ENCODE results near the gene ABHD3.
A peak's percentile ranks its signal among the peaks of the same experiment; 100 is the strongest.

The ABHD3 gene

GRCh38 chr18:21672521-21673267, 31.9 kb downstream of the ABHD3 start:
- Histone ChIP-seq H3K36me3 (ENCODE audit: control insufficient read depth, insufficient read depth, low read length) (no peaks in the 10 kb centered on the region), H2AK5ac (ENCODE audit: low read length) (no peak overlapping the region), H3K79me2 (ENCODE audit: control insufficient read depth, insufficient read depth, low read length) (no peaks in the 10 kb centered on the region), H3K9ac (ENCODE audit: low read length) (no peak overlapping the region), H4K5ac (ENCODE audit: low read length) (no peak overlapping the region), H3K4ac (ENCODE audit: low read depth, low read length) (no peak overlapping the region), H3K4me2 (ENCODE audit: low read length) (no peak overlapping the region), H3K18ac (ENCODE audit: low read length) (no peak overlapping the region), H2BK120ac (ENCODE audit: low read depth, low read length) (no peak overlapping the region), H3K4me3 (ENCODE audit: low read length) (no peak overlapping the region), H3K27ac (ENCODE audit: low read depth, low read length) (no peak overlapping the region), H3K27me3 (ENCODE audit: insufficient read depth, low read length, poor library complexity) (no peaks in the 10 kb centered on the region), H3K4me1 (ENCODE audit: control insufficient read depth, low read depth, low read length) (no peaks in the 10 kb centered on the region), H4K8ac (ENCODE audit: low read depth, low read length) (no peak overlapping the region), H2BK15ac (replicated peaks; ENCODE audit: low read depth) (no peak overlapping the region), H3K79me1 (ENCODE audit: low read length) (no peaks in the 10 kb centered on the region), H3K56ac (ENCODE audit: low read length) (no peak overlapping the region), H3K23ac (ENCODE audit: low read length) (no peak overlapping the region), H2BK5ac (ENCODE audit: low read length) (no peak overlapping the region)
- no peak for DNase-seq
- no CpG with 5 or more reads among the region's 3 CpGs for WGBS (ENCODE audit: extremely low coverage, insufficient coverage, low lambda C conversion rate)

DNA sequence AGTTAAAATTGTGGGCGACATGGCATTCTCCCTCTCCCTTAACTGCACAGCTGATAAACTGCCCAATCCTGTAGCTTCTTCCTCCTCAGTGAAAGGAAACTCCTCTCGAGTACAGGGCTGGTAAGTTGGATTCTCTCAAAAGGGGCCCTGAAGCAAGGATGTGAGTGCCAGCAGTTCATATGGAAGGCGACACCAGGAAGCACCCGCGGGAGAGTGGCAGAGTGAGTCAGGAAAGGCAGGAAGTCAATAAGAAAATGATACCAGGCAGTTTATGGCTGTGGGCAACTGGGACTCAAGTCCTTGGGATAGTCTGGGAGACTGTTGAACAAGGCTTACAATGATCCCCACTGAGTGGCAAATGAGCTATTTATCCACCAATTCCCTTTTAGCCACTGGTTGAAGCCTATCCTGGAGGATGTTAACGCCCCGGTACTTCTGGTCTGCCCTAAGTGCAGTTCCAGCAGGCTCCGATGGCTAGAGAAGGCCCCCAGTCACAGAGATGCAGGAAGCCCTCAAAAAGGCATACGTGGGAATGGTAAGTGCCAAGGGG, 34.8 kb downstream of the ABHD3 start:
- Histone ChIP-seq H2AK5ac (ENCODE audit: low read length) (no peak overlapping the region), H3K18ac (ENCODE audit: low read length) (no peak overlapping the region), H3K56ac (ENCODE audit: low read length) (no peak overlapping the region), H3K4ac (ENCODE audit: low read depth, low read length) (no peak overlapping the region), H4K5ac (ENCODE audit: low read length) (no peak overlapping the region), H3K4me3 (ENCODE audit: low read length) (no peak overlapping the region), H3K27ac (ENCODE audit: low read depth, low read length) (no peak overlapping the region), H3K79me1 (ENCODE audit: low read length) (no peaks in the 10 kb centered on the region), H2BK5ac (ENCODE audit: low read length) (no peak overlapping the region), H3K27me3 (ENCODE audit: insufficient read depth, low read length, poor library complexity) (no peaks in the 10 kb centered on the region), H3K4me1 (ENCODE audit: control insufficient read depth, low read depth, low read length) (no peaks in the 10 kb centered on the region), H3K4me2 (ENCODE audit: low read length) (no peak overlapping the region), H4K8ac (ENCODE audit: low read depth, low read length) (no peak overlapping the region), H2BK15ac (replicated peaks; ENCODE audit: low read depth) (no peak overlapping the region), H3K23ac (ENCODE audit: low read length) (no peak overlapping the region), H3K36me3 (ENCODE audit: control insufficient read depth, insufficient read depth, low read length) (no peaks in the 10 kb centered on the region), H2BK120ac (ENCODE audit: low read depth, low read length) (no peak overlapping the region), H3K79me2 (ENCODE audit: control insufficient read depth, insufficient read depth, low read length) (no peaks in the 10 kb centered on the region), H3K9ac (ENCODE audit: low read length) (no peak overlapping the region)
- peak; percentile 3 for DNase-seq
- no CpG with 5 or more reads among the region's 9 CpGs for WGBS (ENCODE audit: extremely low coverage, insufficient coverage, low lambda C conversion rate)

DNA sequence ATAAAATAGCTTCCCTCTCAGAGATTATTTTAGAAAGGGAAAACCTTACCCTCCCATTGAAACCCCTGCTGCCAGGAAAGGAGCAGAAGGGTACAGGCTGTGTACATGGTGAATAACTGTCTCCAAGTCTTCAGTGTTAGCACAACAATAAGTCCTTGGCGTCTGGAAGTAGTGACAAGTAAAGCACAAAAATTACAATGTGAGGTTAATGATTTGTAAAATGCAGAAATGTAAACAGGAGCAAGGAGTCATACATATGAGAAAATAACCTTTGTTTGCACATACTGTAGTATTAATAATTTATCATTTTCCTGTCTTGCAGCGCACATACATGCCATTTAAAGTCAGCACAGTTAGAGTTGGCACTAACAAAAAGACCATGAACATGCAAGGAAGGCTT, 40.5 kb downstream of the ABHD3 start:
- Histone ChIP-seq H3K9ac (ENCODE audit: low read length) (no peak overlapping the region), H3K4me3 (ENCODE audit: low read length) (no peak overlapping the region), H3K23ac (ENCODE audit: low read length) (no peak overlapping the region), H4K8ac (ENCODE audit: low read depth, low read length) (no peak overlapping the region), H3K56ac (ENCODE audit: low read length) (no peak overlapping the region), H2BK5ac (ENCODE audit: low read length) (no peak overlapping the region), H2BK15ac (replicated peaks; ENCODE audit: low read depth) (no peak overlapping the region), H2BK120ac (ENCODE audit: low read depth, low read length) (no peak overlapping the region), H3K4me1 (ENCODE audit: control insufficient read depth, low read depth, low read length) (no peaks in the 10 kb centered on the region), H3K36me3 (ENCODE audit: control insufficient read depth, insufficient read depth, low read length) (no peaks in the 10 kb centered on the region), H3K79me1 (ENCODE audit: low read length) (no peaks in the 10 kb centered on the region), H3K4ac (ENCODE audit: low read depth, low read length) (no peak overlapping the region), H4K5ac (ENCODE audit: low read length) (no peak overlapping the region), H3K18ac (ENCODE audit: low read length) (no peak overlapping the region), H3K27ac (ENCODE audit: low read depth, low read length) (no peak overlapping the region), H3K4me2 (ENCODE audit: low read length) (no peak overlapping the region), H2AK5ac (ENCODE audit: low read length) (no peak overlapping the region), H3K79me2 (ENCODE audit: control insufficient read depth, insufficient read depth, low read length) (no peaks in the 10 kb centered on the region), H3K27me3 (ENCODE audit: insufficient read depth, low read length, poor library complexity) (no peaks in the 10 kb centered on the region)
- DNase-seq = no peak
- WGBS (ENCODE audit: extremely low coverage, insufficient coverage, low lambda C conversion rate) = no CpG with 5 or more reads among the region's 2 CpGs

GRCh38 chr18:21663578-21663977, 41.0 kb downstream of the ABHD3 start:
- Histone ChIP-seq H2BK120ac (ENCODE audit: low read depth, low read length) (no peak overlapping the region), H3K79me2 (ENCODE audit: control insufficient read depth, insufficient read depth, low read length) (no peaks in the 10 kb centered on the region), H3K79me1 (ENCODE audit: low read length) (no peaks in the 10 kb centered on the region), H2BK15ac (replicated peaks; ENCODE audit: low read depth) (no peak overlapping the region), H3K4me3 (ENCODE audit: low read length) (no peak overlapping the region), H3K4me2 (ENCODE audit: low read length) (no peak overlapping the region), H3K23ac (ENCODE audit: low read length) (no peak overlapping the region), H3K56ac (ENCODE audit: low read length) (no peak overlapping the region), H3K36me3 (ENCODE audit: control insufficient read depth, insufficient read depth, low read length) (no peaks in the 10 kb centered on the region), H3K9ac (ENCODE audit: low read length) (no peak overlapping the region), H3K4me1 (ENCODE audit: control insufficient read depth, low read depth, low read length) (no peaks in the 10 kb centered on the region), H4K5ac (ENCODE audit: low read length) (no peak overlapping the region), H3K27ac (ENCODE audit: low read depth, low read length) (no peak overlapping the region), H3K4ac (ENCODE audit: low read depth, low read length) (no peak overlapping the region), H3K18ac (ENCODE audit: low read length) (no peak overlapping the region), H2BK5ac (ENCODE audit: low read length) (no peak overlapping the region), H4K8ac (ENCODE audit: low read depth, low read length) (no peak overlapping the region), H2AK5ac (ENCODE audit: low read length) (no peak overlapping the region), H3K27me3 (ENCODE audit: insufficient read depth, low read length, poor library complexity) (no peaks in the 10 kb centered on the region)
- DNase-seq = no peak
- WGBS (ENCODE audit: extremely low coverage, insufficient coverage, low lambda C conversion rate) = 94% methylated on average over 2 of the region's 7 CpGs

GRCh38 chr18:21662581-21662980, 42.0 kb downstream of the ABHD3 start:
- H3K18ac ChIP-seq (ENCODE audit: low read length) = no peak overlapping the region
- H3K27ac ChIP-seq (ENCODE audit: low read depth, low read length) = no peak overlapping the region
- H3K4me1 ChIP-seq (ENCODE audit: control insufficient read depth, low read depth, low read length) = no peaks in the 10 kb centered on the region
- H2AK5ac ChIP-seq (ENCODE audit: low read length) = no peak overlapping the region
- H2BK120ac ChIP-seq (ENCODE audit: low read depth, low read length) = no peak overlapping the region
- H3K56ac ChIP-seq (ENCODE audit: low read length) = no peak overlapping the region
- no peaks in the 10 kb centered on the region for H3K27me3 ChIP-seq (ENCODE audit: insufficient read depth, low read length, poor library complexity)
- no peak overlapping the region for H3K9ac ChIP-seq (ENCODE audit: low read length)
- H3K36me3 ChIP-seq (ENCODE audit: control insufficient read depth, insufficient read depth, low read length) = no peaks in the 10 kb centered on the region
- no peak overlapping the region for H3K4ac ChIP-seq (ENCODE audit: low read depth, low read length)
- no peak overlapping the region for H4K5ac ChIP-seq (ENCODE audit: low read length)
- no peak overlapping the region for H3K23ac ChIP-seq (ENCODE audit: low read length)
- H2BK5ac ChIP-seq (ENCODE audit: low read length) = no peak overlapping the region
- H3K79me2 ChIP-seq (ENCODE audit: control insufficient read depth, insufficient read depth, low read length) = no peaks in the 10 kb centered on the region
- H4K8ac ChIP-seq (ENCODE audit: low read depth, low read length) = no peak overlapping the region
- no peak overlapping the region for H3K4me2 ChIP-seq (ENCODE audit: low read length)
- H3K79me1 ChIP-seq (ENCODE audit: low read length) = no peaks in the 10 kb centered on the region
- DNase-seq = no peak
- WGBS (ENCODE audit: extremely low coverage, insufficient coverage, low lambda C conversion rate) = no CpG with 5 or more reads among the region's 9 CpGs
- no peak overlapping the region for H2BK15ac ChIP-seq (replicated peaks; ENCODE audit: low read depth)
- H3K4me3 ChIP-seq (ENCODE audit: low read length) = no peak overlapping the region

DNA sequence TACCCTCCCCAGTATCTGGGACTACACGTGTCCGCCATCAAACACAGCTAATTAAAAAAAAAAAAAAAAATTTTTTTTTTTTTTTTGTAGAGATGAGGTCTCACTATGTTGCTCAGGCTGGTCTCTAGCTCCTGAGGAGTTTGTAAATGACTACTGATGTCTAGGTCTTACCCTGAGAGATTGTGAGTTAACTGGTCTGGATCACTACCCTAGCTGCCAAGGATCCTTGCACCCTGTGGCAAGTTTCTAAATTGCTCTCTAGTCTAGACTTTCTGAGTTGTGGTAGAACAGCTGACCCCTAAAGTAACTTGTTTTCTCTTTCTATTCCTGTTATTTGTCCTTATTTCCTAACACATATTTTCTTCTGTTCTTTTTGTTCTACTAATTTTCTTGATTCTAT, 44.5 kb downstream of the ABHD3 start:
- Histone ChIP-seq H2BK5ac (ENCODE audit: low read length) (no peak overlapping the region), H3K4ac (ENCODE audit: low read depth, low read length) (no peak overlapping the region), H3K4me3 (ENCODE audit: low read length) (no peak overlapping the region), H3K4me2 (ENCODE audit: low read length) (no peak overlapping the region), H3K56ac (ENCODE audit: low read length) (no peak overlapping the region), H3K27me3 (ENCODE audit: insufficient read depth, low read length, poor library complexity) (no peaks in the 10 kb centered on the region), H3K9ac (ENCODE audit: low read length) (no peak overlapping the region), H3K79me2 (ENCODE audit: control insufficient read depth, insufficient read depth, low read length) (no peaks in the 10 kb centered on the region), H3K23ac (ENCODE audit: low read length) (no peak overlapping the region), H2BK120ac (ENCODE audit: low read depth, low read length) (no peak overlapping the region), H4K5ac (ENCODE audit: low read length) (no peak overlapping the region), H3K18ac (ENCODE audit: low read length) (no peak overlapping the region), H3K4me1 (ENCODE audit: control insufficient read depth, low read depth, low read length) (no peaks in the 10 kb centered on the region), H3K79me1 (ENCODE audit: low read length) (no peaks in the 10 kb centered on the region), H2AK5ac (ENCODE audit: low read length) (no peak overlapping the region), H3K36me3 (ENCODE audit: control insufficient read depth, insufficient read depth, low read length) (no peaks in the 10 kb centered on the region), H3K27ac (ENCODE audit: low read depth, low read length) (no peak overlapping the region), H4K8ac (ENCODE audit: low read depth, low read length) (no peak overlapping the region), H2BK15ac (replicated peaks; ENCODE audit: low read depth) (no peak overlapping the region)
- DNase-seq = no peak
- WGBS (ENCODE audit: extremely low coverage, insufficient coverage, low lambda C conversion rate) = no CpG with 5 or more reads among the region's 2 CpGs

Data from mesendoderm (in vitro differentiated cells).